ENCODE results near the gene HELZ2.

The HELZ2 gene

GRCh38 chr20:63549679-63550282, 24.3 kb downstream of the HELZ2 start:
- no peak for DNase-seq

GRCh38 chr20:63549019-63549418, 25.0 kb downstream of the HELZ2 start:
- DNase-seq: no peak

GRCh38 chr20:63548542-63548941, 25.5 kb downstream of the HELZ2 start:
- no peak for DNase-seq

- DNase-seq: no peak
These were observed 26.1 kb downstream of the HELZ2 start, which contains the start of gene SRMS for GRCh38 chr20:63547725-63548480. TSS of gene SRMS (minus strand) at chr20:63547749. CDS start at chr20:63547463, 286 bp downstream.

GRCh38 chr20:63546956-63547724, 26.9 kb downstream of the HELZ2 start:
- DNase-seq: no peak

GRCh38 chr20:63546256-63546955, 27.6 kb downstream of the HELZ2 start:
- no peak for DNase-seq

- no peak for DNase-seq
These were observed 28.2 kb downstream of the HELZ2 start for GRCh38 chr20:63545814-63546213.

GRCh38 chr20:63544958-63545516, 29.0 kb downstream of the HELZ2 start:
- peak; percentile 25 for DNase-seq

GRCh38 chr20:63544241-63544957, 29.6 kb downstream of the HELZ2 start:
- DNase-seq: no peak

GRCh38 chr20:63543733-63544132, 30.3 kb downstream of the HELZ2 start:
- no peak for DNase-seq

GRCh38 chr20:63543131-63543530, 30.9 kb downstream of the HELZ2 start:
- DNase-seq: no peak

GRCh38 chr20:63542696-63543095, 31.3 kb downstream of the HELZ2 start:
- DNase-seq: no peak

GRCh38 chr20:63542031-63542559, 31.9 kb downstream of the HELZ2 start:
- no peak for DNase-seq

- DNase-seq: no peak
These were observed 32.7 kb downstream of the HELZ2 start for GRCh38 chr20:63541371-63541770.

GRCh38 chr20:63540417-63541186, 33.4 kb downstream of the HELZ2 start:
- DNase-seq: no peak

GRCh38 chr20:63539441-63540370, 34.3 kb downstream of the HELZ2 start:
- DNase-seq: no peak

- no peak for DNase-seq
These were observed 35.0 kb downstream of the HELZ2 start for GRCh38 chr20:63539092-63539430.

GRCh38 chr20:63538204-63539091, 35.6 kb downstream of the HELZ2 start:
- DNase-seq: no peak

Measured in kidney glomerular epithelial cell (primary cell).